Measurements from ENCODE around the gene DHX35.

DHX35 gene

DNA sequence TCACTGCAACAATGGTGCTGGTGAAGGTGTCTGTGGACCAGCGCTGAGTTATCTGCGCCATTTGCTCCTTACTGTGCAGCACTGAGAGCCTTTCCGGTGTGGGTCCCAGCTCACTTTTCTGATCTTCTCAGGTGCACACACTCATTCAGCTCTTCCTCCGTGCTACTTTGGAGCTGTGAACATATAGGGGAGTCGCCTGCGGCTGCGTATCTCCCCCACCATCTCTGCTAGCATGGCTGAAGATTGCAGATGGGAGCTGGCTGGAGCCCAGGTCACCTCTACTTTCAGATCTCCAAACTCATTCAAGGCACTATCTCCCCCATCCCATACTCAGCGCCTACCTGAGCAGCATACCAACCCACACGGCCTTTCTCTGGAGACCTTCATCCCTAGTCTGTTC lies 96.9 kb downstream of the DHX35 start:
- DNase-seq (ENCODE audit: low read depth) = no peak

DNA sequence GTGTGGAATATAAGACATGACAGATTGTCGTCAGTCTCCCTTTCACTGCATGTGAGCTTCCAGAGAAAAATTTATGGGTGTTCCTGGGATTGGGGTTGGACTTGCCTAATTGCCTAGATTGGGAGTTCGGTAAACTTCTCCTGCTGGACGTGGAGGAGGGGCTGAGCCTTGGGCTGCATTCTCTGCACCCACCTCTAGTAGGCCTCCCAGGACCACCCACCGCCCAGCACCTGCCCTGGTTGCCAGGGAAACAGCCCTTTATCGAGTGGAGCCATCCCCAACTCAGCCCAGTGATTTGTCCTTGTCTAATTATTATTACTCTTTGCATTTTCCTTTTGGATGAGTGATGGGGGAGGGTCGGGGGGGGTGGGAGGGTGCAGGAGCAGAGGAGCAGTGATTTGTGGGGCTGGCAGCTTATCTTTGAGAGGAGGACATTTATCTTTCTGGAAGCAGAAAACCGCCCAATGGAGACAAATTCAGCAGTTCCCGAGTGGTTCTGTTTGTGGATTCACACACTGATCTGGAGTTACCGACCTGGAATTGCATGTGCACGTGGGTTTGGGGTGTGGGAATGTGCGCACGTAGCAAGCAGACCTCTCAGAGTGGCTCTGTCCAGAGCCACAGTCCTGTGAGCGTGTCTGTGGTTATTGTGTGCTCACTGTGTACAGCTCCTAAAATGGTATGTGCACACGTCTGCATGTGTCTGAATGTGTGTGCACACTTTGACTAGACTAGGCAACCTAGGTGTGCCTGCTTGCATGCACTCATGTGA lies 104.5 kb downstream of the DHX35 start:
- no peak for DNase-seq (ENCODE audit: low read depth)

DNA sequence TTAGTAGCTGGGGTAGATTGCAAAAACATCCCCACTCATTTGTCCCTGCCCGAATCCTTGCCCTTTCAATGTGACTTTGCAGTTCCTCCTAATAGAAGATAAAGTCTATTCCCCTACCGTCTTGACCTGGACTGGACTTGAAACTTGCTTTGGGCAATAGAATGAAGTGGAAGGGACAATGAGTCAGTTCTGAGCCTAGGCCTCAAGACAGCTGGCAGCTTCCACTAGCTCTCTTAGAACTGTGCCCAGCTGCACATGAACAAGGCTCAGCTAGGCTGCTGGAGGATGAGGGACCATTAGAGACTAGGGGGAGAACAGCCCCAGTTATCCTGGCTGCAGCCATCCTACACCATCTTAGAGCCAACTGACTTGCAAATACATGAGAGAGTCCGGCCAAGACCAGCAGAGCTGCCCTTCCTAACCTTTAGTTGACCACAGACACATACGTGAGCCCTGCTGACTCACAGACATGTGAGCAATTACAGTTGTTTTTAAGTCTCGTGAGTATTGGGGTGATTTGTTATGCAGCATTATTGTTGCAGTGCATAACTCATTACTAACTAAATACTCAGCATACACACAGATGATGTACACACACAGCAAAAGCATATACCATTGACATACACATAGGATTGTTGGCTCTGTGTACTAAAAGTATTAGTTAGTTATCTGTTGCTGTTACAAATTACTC lies 105.5 kb downstream of the DHX35 start:
- no peak for DNase-seq (ENCODE audit: low read depth)

DNA sequence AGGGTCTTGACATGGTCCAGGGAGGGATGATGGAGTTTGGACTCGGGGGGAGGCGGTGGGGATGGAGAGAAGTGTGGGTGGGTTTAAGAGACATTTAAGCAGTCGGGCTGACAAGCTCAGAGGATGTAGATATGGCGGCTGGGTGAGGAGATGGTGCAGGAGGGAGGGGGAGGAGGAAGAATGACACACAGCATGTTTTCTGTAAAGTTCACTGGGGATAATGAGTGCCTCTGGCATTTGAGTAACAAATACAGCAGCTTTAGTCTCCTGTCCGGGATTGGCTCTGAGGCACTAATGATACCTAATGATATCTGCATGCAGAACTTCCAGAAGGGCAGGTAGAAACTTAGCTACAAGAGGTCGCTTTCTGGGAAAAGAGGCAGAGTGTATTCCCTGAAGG lies 107.8 kb downstream of the DHX35 start:
- no peak for DNase-seq (ENCODE audit: low read depth)

DNA sequence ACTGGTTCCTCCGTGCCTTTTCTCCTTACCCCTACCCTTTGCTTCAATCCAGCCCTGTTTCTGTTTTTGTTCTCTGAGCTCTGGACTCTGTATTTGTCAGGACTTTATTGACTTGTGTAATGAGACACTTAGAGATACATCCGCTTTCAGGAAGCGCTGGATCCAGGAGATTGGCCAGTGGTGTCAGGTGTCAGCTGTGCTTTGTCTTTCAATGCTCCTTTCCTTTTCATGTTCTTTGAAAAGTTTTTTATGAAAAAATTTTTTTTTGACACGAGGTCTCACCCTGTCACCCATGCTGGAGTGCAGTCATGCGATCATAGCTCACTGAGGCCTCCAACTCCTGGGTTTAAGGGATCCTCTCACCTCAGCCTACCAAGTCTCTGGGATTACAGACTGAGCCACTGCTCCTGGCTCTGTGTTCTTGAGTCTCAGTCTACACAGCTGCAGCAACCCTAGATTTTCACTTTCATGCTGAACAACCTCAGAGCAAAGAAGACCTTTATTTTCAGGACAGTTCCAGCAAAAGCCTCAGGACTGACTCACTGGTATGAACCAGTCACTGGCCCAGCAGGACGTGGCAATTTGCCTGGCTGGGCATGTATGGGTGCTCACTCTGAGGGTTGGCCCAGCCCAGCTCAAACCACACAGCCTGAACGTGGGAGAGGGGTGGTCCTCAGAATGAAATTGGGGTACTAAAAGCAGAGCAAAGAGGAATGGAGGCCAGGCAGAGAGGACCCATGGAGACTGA lies 108.5 kb downstream of the DHX35 start:
- DNase-seq (ENCODE audit: low read depth) = no peak

DNA sequence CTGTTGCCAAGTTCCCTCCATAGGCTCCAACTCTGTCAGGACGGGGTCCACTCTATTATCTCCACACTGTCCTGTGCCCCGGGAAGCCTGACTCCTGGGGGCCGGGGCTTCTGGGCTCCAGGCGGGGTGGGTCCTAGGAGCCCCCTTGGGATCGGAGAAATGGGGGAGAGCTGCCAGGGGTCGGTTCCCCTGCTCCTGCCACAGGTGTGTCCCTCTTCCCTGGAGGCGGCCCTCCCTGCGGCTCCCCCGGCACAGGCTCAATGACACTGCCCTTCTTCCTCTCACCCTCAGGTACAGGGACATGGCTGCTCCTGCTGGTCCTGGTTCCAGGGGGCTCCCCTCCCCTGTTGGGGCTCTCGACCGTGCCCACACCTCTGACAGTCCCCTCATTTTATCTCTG lies 110.0 kb downstream of the DHX35 start:
- no peak for DNase-seq (ENCODE audit: low read depth)

DNA sequence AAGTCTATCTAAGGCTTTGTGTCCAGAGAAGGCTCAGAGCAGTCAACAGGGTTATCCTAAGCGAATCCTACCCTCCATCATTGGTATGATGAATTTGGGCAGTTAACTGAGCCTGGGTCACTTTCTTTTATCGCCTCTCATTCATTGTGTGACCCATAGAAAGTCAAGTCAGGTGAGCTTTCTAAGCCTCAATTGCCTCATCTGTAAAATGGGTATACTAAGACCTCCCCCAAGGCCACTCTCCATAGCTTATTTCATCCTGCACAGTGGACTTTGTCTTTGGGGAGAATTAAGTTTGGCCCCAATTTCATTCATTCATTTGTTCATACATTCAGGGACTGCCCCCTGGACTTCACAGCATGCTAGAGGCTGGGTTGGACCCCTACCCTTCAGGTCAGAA lies 110.5 kb downstream of the DHX35 start:
- no peak for DNase-seq (ENCODE audit: low read depth)

DNA sequence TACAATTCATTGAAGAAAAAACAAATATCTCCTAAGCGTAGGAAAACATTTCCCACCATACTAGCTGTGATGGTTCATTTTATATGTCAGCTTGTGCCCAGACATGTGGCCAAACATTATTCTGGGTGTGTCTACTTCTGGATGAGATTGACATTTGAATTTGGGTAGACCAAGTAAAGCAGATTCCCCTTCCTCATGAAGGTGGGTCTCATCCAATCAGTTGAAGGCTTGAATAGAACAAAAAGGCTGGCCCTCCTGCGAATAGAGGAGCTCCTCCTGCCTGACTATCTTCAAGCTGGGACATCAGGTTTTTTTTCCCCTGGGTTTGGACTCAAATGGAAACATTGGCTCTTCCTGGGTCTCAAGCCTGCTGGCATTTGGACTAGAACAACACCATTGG lies 113.6 kb downstream of the DHX35 start:
- no peak for DNase-seq (ENCODE audit: low read depth)

DNA sequence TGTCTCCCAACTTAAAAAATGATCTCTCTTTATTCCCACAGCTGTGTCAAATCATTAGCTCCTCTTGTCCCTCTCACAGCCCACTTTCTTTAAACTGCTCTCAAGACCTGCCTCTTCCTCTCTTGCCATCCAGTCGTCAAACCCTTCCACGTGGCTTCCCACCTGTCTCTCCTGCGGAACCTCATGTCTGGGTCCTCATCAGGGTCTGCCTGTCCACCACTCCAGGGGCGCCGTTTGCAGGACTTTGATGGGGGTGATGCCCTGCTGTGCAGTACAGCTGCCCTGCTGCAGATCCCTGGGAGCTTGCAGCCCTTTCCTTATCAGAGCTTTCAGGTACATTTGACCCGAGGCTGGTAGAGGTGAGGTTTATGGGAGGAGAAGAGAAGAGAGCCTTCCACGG lies 114.8 kb downstream of the DHX35 start:
- DNase-seq (ENCODE audit: low read depth) = no peak

DNA sequence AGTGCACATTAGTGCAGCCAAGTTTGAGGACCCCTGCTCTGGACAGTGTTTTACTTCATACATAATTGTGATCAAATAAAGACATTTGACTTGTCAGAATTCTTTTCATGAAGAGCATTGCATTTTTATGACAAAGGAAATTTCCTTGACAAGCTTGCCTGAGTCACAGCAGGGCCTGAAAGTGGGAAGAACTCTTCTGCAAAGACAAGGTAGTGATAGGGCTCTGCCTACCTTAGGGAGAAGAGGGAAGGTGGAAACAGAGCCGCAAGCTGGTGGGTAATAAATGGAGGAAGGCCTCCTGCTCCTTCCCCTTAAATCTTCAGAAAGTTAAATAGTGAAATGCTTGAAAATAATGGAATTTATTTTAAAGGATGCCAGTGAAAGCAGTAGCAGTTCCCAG lies 118.2 kb downstream of the DHX35 start:
- DNase-seq (ENCODE audit: low read depth) = no peak

DNA sequence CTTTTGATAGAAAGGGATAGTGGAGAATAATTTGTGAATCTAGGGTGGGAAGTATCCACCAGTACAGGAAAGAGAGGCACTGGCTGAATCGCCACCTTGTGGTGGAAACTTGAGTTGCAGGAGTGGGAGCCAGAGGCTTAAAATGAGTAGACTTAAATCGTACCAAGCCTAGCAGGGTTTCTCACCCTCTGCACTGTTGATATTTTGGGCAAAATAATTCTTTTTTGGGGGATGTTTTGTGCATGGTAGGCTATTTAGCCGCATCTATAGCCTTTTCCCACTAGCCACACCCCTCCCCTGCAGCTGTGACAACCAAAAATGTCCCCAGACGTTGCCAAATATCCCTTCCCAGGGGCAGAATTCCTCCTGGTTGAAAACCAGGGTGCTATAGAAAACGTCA lies 119.1 kb downstream of the DHX35 start:
- DNase-seq (ENCODE audit: low read depth) = peak; percentile 71

DNA sequence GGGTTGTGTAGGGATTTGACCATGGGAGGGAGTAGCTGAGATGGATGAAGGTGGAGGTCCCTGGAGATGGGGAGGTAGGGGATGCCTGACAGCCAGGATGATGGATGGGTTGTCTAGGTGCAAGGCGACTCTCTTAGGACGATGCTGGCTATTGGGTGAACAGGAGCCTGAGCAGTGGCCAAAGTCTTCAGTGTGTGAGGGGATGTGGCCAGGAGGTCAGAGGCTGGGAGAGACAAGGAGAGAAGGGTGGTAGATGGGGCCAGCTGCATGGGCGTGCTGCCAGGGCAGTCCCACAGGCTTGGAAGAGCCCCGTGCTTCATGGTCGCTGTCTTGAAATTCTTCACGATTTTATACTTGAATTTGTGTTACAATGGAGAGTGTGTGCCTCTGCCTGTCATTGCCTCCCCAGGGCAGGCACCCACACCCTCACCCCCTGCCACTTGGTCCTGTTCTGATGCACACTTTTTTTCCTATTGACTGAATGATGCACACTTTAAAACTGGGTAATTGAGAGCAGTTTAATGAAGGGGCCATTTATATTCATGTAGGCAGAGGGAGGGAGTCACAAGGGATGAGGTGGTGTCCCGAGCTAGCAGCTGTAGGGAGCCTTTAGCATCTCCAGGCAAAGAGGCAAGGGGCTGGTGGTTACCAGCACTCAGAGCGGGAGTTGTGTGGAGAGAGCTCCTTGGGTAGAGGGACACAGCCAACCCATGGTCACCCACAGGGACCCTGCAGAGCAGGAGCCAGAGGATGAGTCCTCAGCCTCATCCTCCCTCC lies 120.7 kb downstream of the DHX35 start:
- no peak for DNase-seq (ENCODE audit: low read depth)

DNA sequence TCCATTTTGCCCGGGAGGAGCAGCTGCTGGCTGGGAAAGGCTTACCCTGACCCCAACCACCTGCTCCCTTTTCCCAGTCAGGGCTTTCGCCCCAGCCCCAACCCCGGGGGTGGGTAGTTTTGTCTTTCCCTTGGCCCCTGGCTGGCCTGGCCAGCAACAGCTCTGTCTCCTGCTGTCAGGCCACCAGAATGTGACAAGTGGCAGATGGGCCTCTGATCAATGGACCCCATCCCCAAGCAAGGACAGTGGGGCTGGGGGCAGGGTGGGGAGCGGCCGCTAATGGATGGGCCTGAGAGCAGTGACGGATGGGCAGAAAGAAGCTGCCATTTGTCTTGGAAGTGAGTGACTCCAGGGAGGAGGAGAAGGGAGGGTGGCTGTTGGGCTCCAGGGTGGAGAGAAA lies 121.6 kb downstream of the DHX35 start:
- DNase-seq (ENCODE audit: low read depth) = no peak

DNA sequence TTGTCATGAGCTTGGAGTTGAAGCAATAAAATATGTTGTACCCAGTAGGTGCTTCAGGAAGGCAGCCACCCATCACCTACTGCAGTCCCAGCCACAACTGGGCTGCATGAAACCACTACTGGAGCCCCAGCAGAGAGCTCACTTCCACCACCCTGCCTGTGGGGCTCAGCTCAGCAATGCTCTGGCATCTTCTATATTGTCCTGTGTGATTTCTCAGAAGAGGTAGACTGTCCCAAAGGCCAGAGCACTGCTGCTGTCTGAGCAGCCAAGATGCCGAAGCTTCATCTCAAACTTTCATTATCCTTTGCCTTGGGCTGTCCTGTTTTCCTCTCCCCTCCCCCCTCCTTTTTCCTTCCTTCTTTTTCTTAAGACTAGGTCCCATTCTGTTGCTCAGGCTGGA lies 126.9 kb downstream of the DHX35 start:
- no peak for DNase-seq (ENCODE audit: low read depth)
